Gastrocnemius medialis (tissue), 4 donors: Measurements from ENCODE around the gene TMEM238. TPM values are rescaled to one million over a fixed set of nuclear protein-coding genes. Genes with fewer than 3 reads are reported as not detected.

Experiments
- ATAC-seq, 2 donors: fragments of 150-250 bp; one replicate each; pipeline ENCODE4 v1.9.1; 2016
- DNase-seq, 2 donors: peaks; one replicate each; pipeline ENCODE4 v3.0.0-alpha.2; 2019
- H3K27ac ChIP-seq, 4 donors: fragments of 200-600 bp; sonication (generic); 1 replicate in 1 of 4; 2 replicates in 3 of 4; pipeline ENCODE4 v1.5.1; 2016 to 2018; ENCODE audit warnings: mild to moderate bottlenecking in 2 of 4, moderate library complexity in 1 of 4
- H3K27me3 ChIP-seq, 3 donors: fragments of 200-600 bp; sonication (generic) in 2 of 3; 1 replicate in 1 of 3; 2 replicates in 2 of 3; pipeline versions ENCODE4 v1.5.1 to v1.6.0; 2016 to 2019; ENCODE audit warnings: mild to moderate bottlenecking in 1 of 3, moderate library complexity in 1 of 3
- H3K36me3 ChIP-seq, 2 donors: fragments of 200-600 bp; sonication (generic) in 1 of 2; one replicate each; pipeline ENCODE4 v1.5.1; 2017 to 2018
- H3K4me1 ChIP-seq, 2 donors: fragments of 200-600 bp; sonication (generic) in 1 of 2; one replicate each; pipeline ENCODE4 v1.5.1; 2016 to 2017; ENCODE audit warnings: mild to moderate bottlenecking in 2 of 2
- H3K4me3 ChIP-seq, 4 donors: fragments of 200-600 bp; sonication (generic) in 3 of 4; 1 replicate in 1 of 4; 2 replicates in 3 of 4; pipeline ENCODE4 v1.5.1; 2016 to 2019; ENCODE audit warnings: mild to moderate bottlenecking in 2 of 4
- H3K9me3 ChIP-seq, 3 donors: fragments of 200-600 bp; sonication (generic) in 2 of 3; 1 replicate in 1 of 3; 2 replicates in 2 of 3; pipeline ENCODE4 v1.5.1; 2016 to 2019
- POLR2A ChIP-seq, 2 donors: fragments of 450-650 bp; IDR thresholded peaks; one replicate each; pipeline ENCODE4 v1.6.1; 2017; ENCODE audit warnings: antibody characterized with exemption in 2 of 2, mild to moderate bottlenecking in 2 of 2, moderate library complexity in 2 of 2
- in situ Hi-C, 4 donors: fragments of 200-750 bp; cut with MboI; loops; one replicate each; pipeline versions ENCODE4 v1.15.0 to v1.8.0; 2017; ENCODE audit warnings: low sequenced_read_pairs in 4 of 4
- intact Hi-C: fragments of 100-400 bp; cut with DNase I; formaldehyde crosslinking; loops from one replicate; pipeline ENCODE4 v1.15.1; 2023; ENCODE audit warnings: low total_unique reads
- total RNA-seq, 4 donors: library from RNA; depleted of rRNA; stranded (reverse); fragments of >200 nt; gene quantifications; one replicate each; pipeline versions ENCODE4 v1.1.0 to v1.2.3, GENCODE V29; 2016
- TF ChIP-seq, protein P1 (sequence below), 5 experiments: fragments of 450-650 bp in 3 of 5; fragments of 200-600 bp in 2 of 5; sonication (generic) in 2 of 5; IDR thresholded peaks in 4 of 5; conservative IDR thresholded peaks in 1 of 5; 1 replicate in 4 of 5; 2 replicates in 1 of 5; pipeline ENCODE4 v1.5.1; 2016 to 2019; ENCODE audit warnings: antibody characterized with exemption in 5 of 5, mild to moderate bottlenecking in 3 of 5, moderate library complexity in 3 of 5

TMEM238 gene
- total RNA-seq, 4 donors from 2014 or later: 1.3 to 4.7 (median 2.1) TPM

DNA sequence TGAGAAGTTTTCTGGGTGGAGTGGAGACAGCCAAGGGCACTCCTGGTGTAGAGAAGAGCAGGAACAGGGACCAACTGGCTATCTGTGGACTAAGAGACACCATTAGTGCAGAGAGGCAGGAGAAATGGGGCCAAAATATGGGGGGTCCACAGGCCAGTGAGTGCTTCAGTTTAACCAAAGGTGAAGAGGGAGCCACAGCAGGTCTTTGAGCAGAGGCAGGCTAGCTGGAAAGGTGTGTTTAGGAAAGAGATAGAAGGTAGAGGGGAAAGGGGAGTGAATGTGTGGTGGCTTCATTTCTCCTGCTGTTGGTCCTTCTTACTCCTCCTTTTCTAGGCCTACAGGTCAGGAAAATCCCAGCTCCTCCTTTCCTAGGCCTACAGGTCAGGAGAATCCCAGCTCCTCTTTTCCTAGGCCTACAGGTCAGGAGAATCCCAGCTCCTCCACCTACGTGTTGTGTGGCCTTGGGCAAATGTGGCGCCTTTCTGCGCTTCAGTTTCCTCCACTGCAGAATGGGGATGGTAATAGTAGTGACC is 1.5 kb downstream of the TMEM238 start:
- no peak overlapping the region for H3K27ac ChIP-seq
- in situ Hi-C loops (no loop called here), intact Hi-C loops (loop anchor here (10.0 kb wide), 1 partner anchor 268 kb away; the partner anchor contains the start of gene PPP1R12C)
- H3K4me1 ChIP-seq: peaks cover 25 to 26% of the 10 kb centered on the region in 2 donors
- H3K36me3 ChIP-seq: peaks cover 0 to 4% of the 10 kb centered on the region in 2 donors
- peaks cover 4 to 6% (median 6%) of the 10 kb centered on the region in 3 donors for H3K27me3 ChIP-seq
- H3K4me3 ChIP-seq: no peak overlapping the region
- DNase-seq: no peak
- TF ChIP-seq, protein P1, sequence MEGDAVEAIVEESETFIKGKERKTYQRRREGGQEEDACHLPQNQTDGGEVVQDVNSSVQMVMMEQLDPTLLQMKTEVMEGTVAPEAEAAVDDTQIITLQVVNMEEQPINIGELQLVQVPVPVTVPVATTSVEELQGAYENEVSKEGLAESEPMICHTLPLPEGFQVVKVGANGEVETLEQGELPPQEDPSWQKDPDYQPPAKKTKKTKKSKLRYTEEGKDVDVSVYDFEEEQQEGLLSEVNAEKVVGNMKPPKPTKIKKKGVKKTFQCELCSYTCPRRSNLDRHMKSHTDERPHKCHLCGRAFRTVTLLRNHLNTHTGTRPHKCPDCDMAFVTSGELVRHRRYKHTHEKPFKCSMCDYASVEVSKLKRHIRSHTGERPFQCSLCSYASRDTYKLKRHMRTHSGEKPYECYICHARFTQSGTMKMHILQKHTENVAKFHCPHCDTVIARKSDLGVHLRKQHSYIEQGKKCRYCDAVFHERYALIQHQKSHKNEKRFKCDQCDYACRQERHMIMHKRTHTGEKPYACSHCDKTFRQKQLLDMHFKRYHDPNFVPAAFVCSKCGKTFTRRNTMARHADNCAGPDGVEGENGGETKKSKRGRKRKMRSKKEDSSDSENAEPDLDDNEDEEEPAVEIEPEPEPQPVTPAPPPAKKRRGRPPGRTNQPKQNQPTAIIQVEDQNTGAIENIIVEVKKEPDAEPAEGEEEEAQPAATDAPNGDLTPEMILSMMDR (IDR thresholded peaks at IDR 0.05 in 4 of 5, conservative IDR thresholded peaks at IDR 0.05 in 1 of 5): no peak
- TF ChIP-seq POLR2A (IDR thresholded peaks at IDR 0.05): no peak
- ATAC-seq: no peak
- no peaks in the 10 kb centered on the region for H3K9me3 ChIP-seq

DNA sequence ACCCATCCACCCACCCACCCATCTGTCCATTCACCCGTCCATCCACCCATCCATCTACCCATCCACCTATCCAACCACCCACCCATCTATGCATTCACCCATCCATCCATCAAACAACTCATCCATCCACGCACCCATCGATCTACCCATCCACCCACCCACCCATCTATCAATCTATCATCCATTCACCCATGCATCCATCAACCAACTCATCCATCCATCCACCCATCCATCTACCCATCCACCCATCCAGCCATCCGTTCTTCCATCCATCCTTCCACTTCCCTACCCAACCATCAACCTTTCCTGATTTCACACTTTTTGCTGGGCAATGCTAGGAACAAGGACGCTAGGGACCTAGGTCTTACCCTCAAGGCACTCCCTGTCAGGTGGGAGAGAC is 2.1 kb downstream of the TMEM238 start:
- H3K4me3 ChIP-seq: no peak overlapping the region
- H3K27ac ChIP-seq: no peak overlapping the region
- intact Hi-C loops: loop anchor here (10.0 kb wide), 1 partner anchor 267 kb away; the partner anchor contains the start of gene PPP1R12C
- no peak for TF ChIP-seq POLR2A (IDR thresholded peaks at IDR 0.05)
- TF ChIP-seq, protein P1 (IDR thresholded peaks at IDR 0.05 in 4 of 5, conservative IDR thresholded peaks at IDR 0.05 in 1 of 5): no peak
- no peaks in the 10 kb centered on the region for H3K9me3 ChIP-seq
- peaks cover 19 to 22% of the 10 kb centered on the region in 2 donors for H3K4me1 ChIP-seq
- in situ Hi-C loops: no loop called here
- H3K27me3 ChIP-seq: peaks cover 7 to 11% (median 11%) of the 10 kb centered on the region in 3 donors
- no peak for ATAC-seq
- no peak for DNase-seq
- H3K36me3 ChIP-seq: no peaks in the 10 kb centered on the region

DNA sequence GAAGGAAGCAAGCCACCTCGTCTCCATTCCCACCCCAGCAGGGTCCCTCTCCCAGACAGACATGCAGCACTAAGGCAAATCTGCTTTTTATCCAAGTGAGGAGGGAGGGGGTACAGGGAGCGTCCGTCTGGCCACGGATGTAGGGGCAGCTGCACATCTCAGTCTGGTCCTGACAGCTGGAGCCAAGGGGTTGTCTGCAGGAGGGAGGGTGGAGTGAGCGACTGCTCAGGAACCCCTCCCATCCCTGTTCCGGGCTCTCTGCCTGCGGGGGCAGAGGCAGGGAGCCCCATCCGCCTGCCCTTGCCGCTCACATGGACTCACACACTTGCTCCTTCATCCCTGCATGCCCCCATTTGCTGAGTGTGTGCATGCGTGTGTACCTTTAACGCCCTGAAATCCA is 4.9 kb downstream of the TMEM238 start:
- no peak overlapping the region for H3K4me3 ChIP-seq
- TF ChIP-seq POLR2A (IDR thresholded peaks at IDR 0.05): no peak
- TF ChIP-seq, protein P1 (IDR thresholded peaks at IDR 0.05 in 4 of 5, conservative IDR thresholded peaks at IDR 0.05 in 1 of 5): no peak
- DNase-seq (no peak), ATAC-seq (no peak)
- H3K9me3 ChIP-seq: no peaks in the 10 kb centered on the region
- H3K27ac ChIP-seq: no peak overlapping the region
- intact Hi-C loops: no loop called here
- peaks cover 4 to 5% of the 10 kb centered on the region in 2 donors for H3K4me1 ChIP-seq
- H3K27me3 ChIP-seq: peaks cover 32 to 38% (median 35%) of the 10 kb centered on the region in 3 donors
- no peaks in the 10 kb centered on the region for H3K36me3 ChIP-seq
- in situ Hi-C loops: loop anchor here in 1 of 4 donors (10.0 kb wide), 1 partner anchor 286 kb away; no protein-coding TSS in a partner anchor

DNA sequence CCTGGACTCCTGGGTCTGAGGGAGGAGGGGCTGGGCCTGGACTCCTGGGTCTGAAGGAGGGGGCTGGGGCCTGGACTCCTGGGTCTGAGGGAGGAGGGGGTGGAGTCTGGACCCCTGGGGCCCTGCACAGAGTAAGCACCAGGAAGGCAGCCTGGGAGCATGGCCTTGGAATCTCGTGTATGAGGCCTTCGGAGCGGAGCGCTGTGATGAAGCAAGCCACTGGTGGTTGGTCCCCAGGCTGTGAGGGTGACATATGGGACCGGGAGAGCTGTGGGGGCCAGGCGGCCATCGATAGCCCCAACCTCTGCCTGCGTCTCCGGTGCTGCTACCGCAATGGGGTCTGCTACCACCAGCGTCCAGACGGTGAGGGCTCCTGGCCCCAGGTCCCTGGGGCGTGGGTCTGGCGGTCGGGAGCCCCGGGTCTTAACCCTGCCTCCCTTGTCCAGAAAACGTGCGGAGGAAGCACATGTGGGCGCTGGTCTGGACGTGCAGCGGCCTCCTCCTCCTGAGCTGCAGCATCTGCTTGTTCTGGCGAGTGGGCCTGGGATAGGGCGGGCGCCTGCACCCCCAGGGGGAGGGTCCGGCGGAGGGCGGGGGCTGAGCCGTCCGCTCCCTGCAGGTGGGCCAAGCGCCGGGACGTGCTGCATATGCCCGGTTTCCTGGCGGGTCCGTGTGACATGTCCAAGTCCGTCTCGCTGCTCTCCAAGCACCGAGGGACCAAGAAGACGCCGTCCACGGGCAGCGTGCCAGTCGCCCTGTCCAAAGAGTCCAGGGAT is 6.5 kb downstream of the TMEM238 start:
- Histone ChIP-seq H3K36me3 (no peaks in the 10 kb centered on the region), H3K27me3 (peaks cover 40 to 54% (median 51%) of the 10 kb centered on the region in 3 donors), H3K27ac (no peak overlapping the region), H3K9me3 (no peaks in the 10 kb centered on the region), H3K4me1 (no peaks in the 10 kb centered on the region), H3K4me3 (no peak overlapping the region)
- no peak for DNase-seq
- in situ Hi-C loops (loop anchor here in 1 of 4 donors (10.0 kb wide), 1 partner anchor 287 kb away; no protein-coding TSS in a partner anchor), intact Hi-C loops (no loop called here)
- no peak for ATAC-seq
- no peak for TF ChIP-seq POLR2A (IDR thresholded peaks at IDR 0.05)
- TF ChIP-seq, protein P1 (IDR thresholded peaks at IDR 0.05 in 4 of 5, conservative IDR thresholded peaks at IDR 0.05 in 1 of 5): no peak
